Astrocyte (in vitro differentiated cells and primary cell): ENCODE results near the gene DKKL1. TPM values are rescaled to one million over a fixed set of nuclear protein-coding genes. Genes with fewer than 3 reads are reported as not detected.
"Not testable (repeated sequence)": the region's sequence is repeated elsewhere in the genome, so short reads cannot be mapped to it uniquely, and the experiment has no call there.

Source experiments
- DNase-seq: peaks from one replicate; pipeline ENCODE4 v3.0.0-alpha.2; 2010; ENCODE audit warnings: low read depth
- FAIRE-seq: peaks from 2 replicates; lab custom pipeline; 2011; peaks lifted over from hg19 to GRCh38; lab: Jason Lieb, UNC
- H2AFZ ChIP-seq: 2 replicates; pipeline ENCODE4 v1.6.0; 2012; ENCODE audit warnings: low read depth, low read length, inconsistent platforms
- H3K27ac ChIP-seq: 2 replicates; pipeline ENCODE4 v1.5.1; 2011; ENCODE audit warnings: low read depth, low read length, inconsistent platforms
- H3K27me3 ChIP-seq: 2 replicates; pipeline ENCODE4 v1.6.0; 2011; ENCODE audit warnings: low read length, inconsistent platforms; ENCODE audit not compliant: insufficient read depth
- H3K36me3 ChIP-seq: 2 replicates; pipeline ENCODE4 v1.5.1; 2011; ENCODE audit warnings: low read length, inconsistent platforms; ENCODE audit not compliant: insufficient read depth
- H3K4me1 ChIP-seq: 2 replicates; pipeline ENCODE4 v1.5.1; 2011; ENCODE audit warnings: low read length, inconsistent platforms; ENCODE audit not compliant: insufficient read depth
- H3K4me2 ChIP-seq: 2 replicates; pipeline ENCODE4 v1.6.0; 2012; ENCODE audit warnings: low read length, inconsistent platforms
- H3K4me3 ChIP-seq: 2 replicates; pipeline ENCODE4 v1.5.1; 2011; ENCODE audit warnings: low read depth, mild to moderate bottlenecking, low read length, inconsistent platforms; ENCODE audit not compliant: insufficient read depth
- H3K79me2 ChIP-seq: 2 replicates; pipeline ENCODE4 v1.6.0; 2012; ENCODE audit warnings: mild to moderate bottlenecking, low read length, inconsistent platforms; ENCODE audit not compliant: insufficient read depth
- H3K9ac ChIP-seq: 2 replicates; pipeline ENCODE4 v1.6.0; 2012; ENCODE audit warnings: mild to moderate bottlenecking, low read length, inconsistent platforms
- H3K9me3 ChIP-seq: 2 replicates; pipeline ENCODE4 v1.5.1; 2012; ENCODE audit warnings: low read depth, mild to moderate bottlenecking, low read length, inconsistent platforms; ENCODE audit not compliant: insufficient read depth
- H4K20me1 ChIP-seq: 2 replicates; pipeline ENCODE4 v1.6.0; 2012; ENCODE audit warnings: low read length, inconsistent platforms; ENCODE audit not compliant: insufficient read depth
- H3K27ac Mint-ChIP-seq: one replicate; pipeline ENCODE4 v1.8.0; 2021; ENCODE audit warnings: mild to moderate bottlenecking, mixed read lengths; ENCODE audit not compliant: unreplicated experiment
- H3K27me3 Mint-ChIP-seq: one replicate; pipeline ENCODE4 v1.8.0; 2021; ENCODE audit warnings: low read depth, mixed read lengths; ENCODE audit not compliant: unreplicated experiment
- H3K36me3 Mint-ChIP-seq: one replicate; pipeline ENCODE4 v1.8.0; 2021; ENCODE audit warnings: low read depth, mixed read lengths; ENCODE audit not compliant: unreplicated experiment
- H3K4me1 Mint-ChIP-seq: one replicate; pipeline ENCODE4 v1.8.0; 2021; ENCODE audit warnings: low read depth, mixed read lengths; ENCODE audit not compliant: unreplicated experiment
- H3K4me3 Mint-ChIP-seq: one replicate; pipeline ENCODE4 v1.8.0; 2021; ENCODE audit warnings: mild to moderate bottlenecking, moderate library complexity, mixed read lengths; ENCODE audit not compliant: unreplicated experiment
- H3K9me3 Mint-ChIP-seq: one replicate; pipeline ENCODE4 v1.8.0; 2021; ENCODE audit warnings: mild to moderate bottlenecking, mixed read lengths; ENCODE audit not compliant: unreplicated experiment
- EZH2 ChIP-seq: IDR thresholded peaks from 2 replicates; pipeline ENCODE4 v1.6.1; 2012; ENCODE audit warnings: mild to moderate bottlenecking, low read length, inconsistent platforms; ENCODE audit not compliant: insufficient read depth
- total RNA-seq: library from RNA; stranded (reverse); gene quantifications from 2 replicates; pipeline ENCODE4 v1.2.1, GENCODE V29; 2021
- TF ChIP-seq, protein P1 (sequence below): IDR thresholded peaks from 2 replicates; pipeline ENCODE4 v1.5.1; 2011; ENCODE audit warnings: low read depth, mild to moderate bottlenecking, inconsistent platforms, low read length, moderate library complexity; ENCODE audit not compliant: insufficient read depth

Gene DKKL1
- total RNA-seq, 1 donor from 2014 or later = 1.1 TPM

- Histone ChIP-seq H3K27me3 (no peaks in the 10 kb centered on the region), H3K4me3 (no peak overlapping the region), H4K20me1 (no peaks in the 10 kb centered on the region), H3K9ac (no peak overlapping the region), H3K4me1 (no peaks in the 10 kb centered on the region), H3K36me3 (no peaks in the 10 kb centered on the region), H3K79me2 (no peaks in the 10 kb centered on the region), H2AFZ (no peak overlapping the region), H3K27ac (no peak overlapping the region), H3K4me2 (no peak overlapping the region), H3K9me3 (no peaks in the 10 kb centered on the region)
- H3K4me1 Mint-ChIP-seq = no peaks in the 10 kb centered on the region
- no peak overlapping the region for H3K27ac Mint-ChIP-seq
- TF ChIP-seq, protein P1, sequence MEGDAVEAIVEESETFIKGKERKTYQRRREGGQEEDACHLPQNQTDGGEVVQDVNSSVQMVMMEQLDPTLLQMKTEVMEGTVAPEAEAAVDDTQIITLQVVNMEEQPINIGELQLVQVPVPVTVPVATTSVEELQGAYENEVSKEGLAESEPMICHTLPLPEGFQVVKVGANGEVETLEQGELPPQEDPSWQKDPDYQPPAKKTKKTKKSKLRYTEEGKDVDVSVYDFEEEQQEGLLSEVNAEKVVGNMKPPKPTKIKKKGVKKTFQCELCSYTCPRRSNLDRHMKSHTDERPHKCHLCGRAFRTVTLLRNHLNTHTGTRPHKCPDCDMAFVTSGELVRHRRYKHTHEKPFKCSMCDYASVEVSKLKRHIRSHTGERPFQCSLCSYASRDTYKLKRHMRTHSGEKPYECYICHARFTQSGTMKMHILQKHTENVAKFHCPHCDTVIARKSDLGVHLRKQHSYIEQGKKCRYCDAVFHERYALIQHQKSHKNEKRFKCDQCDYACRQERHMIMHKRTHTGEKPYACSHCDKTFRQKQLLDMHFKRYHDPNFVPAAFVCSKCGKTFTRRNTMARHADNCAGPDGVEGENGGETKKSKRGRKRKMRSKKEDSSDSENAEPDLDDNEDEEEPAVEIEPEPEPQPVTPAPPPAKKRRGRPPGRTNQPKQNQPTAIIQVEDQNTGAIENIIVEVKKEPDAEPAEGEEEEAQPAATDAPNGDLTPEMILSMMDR = no peak
- TF ChIP-seq EZH2 = no peak
- peaks cover 34% of the 10 kb centered on the region for H3K36me3 Mint-ChIP-seq
- FAIRE-seq (no peak), DNase-seq (no peak)
- no peak overlapping the region for H3K4me3 Mint-ChIP-seq
- peaks cover 19% of the 10 kb centered on the region for H3K9me3 Mint-ChIP-seq
- no peaks in the 10 kb centered on the region for H3K27me3 Mint-ChIP-seq
Measured at GRCh38 chr19:49318296-49318695, 45.4 kb upstream of the DKKL1 start.

GRCh38 chr19:49324801-49325576 lies 38.7 kb upstream of the DKKL1 start, which contains the start of gene SLC6A16:
Gene SLC6A16 (minus strand): TSS chr19:49325191. CDS start chr19:49311347, 13,844 bp downstream.
- Mint-ChIP-seq H3K27me3 (no peaks in the 10 kb centered on the region), H3K4me3 (no peak within 1 kb of the TSS), H3K9me3 (peaks cover 6% of the 10 kb centered on the region), H3K4me1 (peaks cover 1% of the 10 kb centered on the region), H3K27ac (no peak within 1 kb of the TSS), H3K36me3 (peaks cover 39% of the 10 kb centered on the region)
- Histone ChIP-seq H3K79me2 (no peaks in the 10 kb centered on the region), H3K4me2 (no peak within 1 kb of the TSS), H3K36me3 (no peaks in the 10 kb centered on the region), H3K4me1 (no peaks in the 10 kb centered on the region), H4K20me1 (no peaks in the 10 kb centered on the region), H3K27ac (no peak within 1 kb of the TSS), H3K9ac (no peak within 1 kb of the TSS), H3K4me3 (no peak within 1 kb of the TSS), H2AFZ (no peak within 1 kb of the TSS), H3K9me3 (no peaks in the 10 kb centered on the region), H3K27me3 (no peaks in the 10 kb centered on the region)
- FAIRE-seq (no peak), DNase-seq (no peak)
- TF ChIP-seq, protein P1 = no peak
- no peak for TF ChIP-seq EZH2

DNA sequence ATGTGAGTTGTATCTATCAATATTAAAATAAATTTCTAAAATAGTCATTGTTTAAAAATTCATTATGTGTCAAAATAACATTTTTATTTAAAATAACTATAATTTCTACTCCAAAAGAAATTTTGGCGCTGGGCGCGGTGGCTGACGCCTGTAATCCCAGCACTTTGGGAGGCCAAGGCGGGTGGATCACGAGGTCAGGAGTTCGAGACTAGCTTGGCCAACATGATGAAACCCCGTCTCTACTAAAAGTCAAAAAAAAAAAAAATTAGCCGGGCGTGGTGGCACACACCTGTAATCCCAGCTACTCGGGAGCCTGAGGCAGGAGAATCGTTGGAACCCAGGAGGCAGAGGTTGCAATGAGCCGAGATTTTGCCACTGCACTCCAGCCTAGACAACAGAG lies 37.9 kb upstream of the DKKL1 start:
- H3K27me3 Mint-ChIP-seq, H3K9me3 Mint-ChIP-seq, H2AFZ ChIP-seq, H3K9me3 ChIP-seq, FAIRE-seq, H3K27ac ChIP-seq, H3K27ac Mint-ChIP-seq, H3K4me3 Mint-ChIP-seq, H3K9ac ChIP-seq, H3K4me3 ChIP-seq, H4K20me1 ChIP-seq, H3K27me3 ChIP-seq, H3K4me1 Mint-ChIP-seq, DNase-seq, H3K4me2 ChIP-seq, H3K79me2 ChIP-seq, H3K36me3 ChIP-seq, H3K4me1 ChIP-seq: not testable (repeated sequence)
- peaks cover 40% of the 10 kb centered on the region for H3K36me3 Mint-ChIP-seq
